COLO668 (cell line): ENCODE results near the gene NECAB3.
"Not testable (repeated sequence)": the region's sequence is repeated elsewhere in the genome, so short reads cannot be mapped to it uniquely, and the experiment has no call there.

Experiments used
- DNase-seq: peaks from one replicate; lab custom pipeline; 2025; ENCODE audit not compliant: unreplicated experiment; lab: John Stamatoyannopoulos, UW

Gene NECAB3

GRCh38 chr20:33674294-33675135, at the start of gene NECAB3:
TSS of gene NECAB3 (minus strand) at chr20:33674428. CDS start at chr20:33674352, 76 bp downstream.
- peak; percentile 94 for DNase-seq

- no peak for DNase-seq
Observed at GRCh38 chr20:33721391-33722140, 47.3 kb upstream of the NECAB3 start.

GRCh38 chr20:33719989-33720709, 45.9 kb upstream of the NECAB3 start, which contains the start of gene PXMP4:
TSS of gene PXMP4 (minus strand) at chr20:33720310. CDS start at chr20:33720207, 103 bp downstream.
- peak; percentile 94 for DNase-seq

- peak; percentile 36 for DNase-seq
Observed at GRCh38 chr20:33719277-33719988, 45.2 kb upstream of the NECAB3 start.

- no peak for DNase-seq
Observed at GRCh38 chr20:33716498-33716897, 42.3 kb upstream of the NECAB3 start.

- DNase-seq: no peak
Observed at GRCh38 chr20:33713865-33714367, 39.7 kb upstream of the NECAB3 start.

- DNase-seq: no peak
Observed at GRCh38 chr20:33711446-33711738, 37.2 kb upstream of the NECAB3 start.

- DNase-seq: no peak
Observed at GRCh38 chr20:33710681-33711445, 36.6 kb upstream of the NECAB3 start.

- no peak for DNase-seq
Observed at GRCh38 chr20:33709905-33710541, 35.8 kb upstream of the NECAB3 start.

- DNase-seq: no peak
Observed at GRCh38 chr20:33709398-33709797, 35.2 kb upstream of the NECAB3 start.

- no peak for DNase-seq
Observed at GRCh38 chr20:33707668-33708067, 33.4 kb upstream of the NECAB3 start.

GRCh38 chr20:33704197-33704924, 30.1 kb upstream of the NECAB3 start:
- no peak for DNase-seq

- no peak for DNase-seq
Observed at GRCh38 chr20:33703498-33704137, 29.4 kb upstream of the NECAB3 start.

GRCh38 chr20:33702861-33703260, 28.6 kb upstream of the NECAB3 start:
- no peak for DNase-seq

GRCh38 chr20:33701629-33702450, 27.6 kb upstream of the NECAB3 start:
- DNase-seq: no peak

- DNase-seq: not testable (repeated sequence)
Observed at GRCh38 chr20:33700696-33701441, 26.6 kb upstream of the NECAB3 start.

GRCh38 chr20:33698966-33699365, 24.7 kb upstream of the NECAB3 start:
- not testable (repeated sequence) for DNase-seq
